Measurements from ENCODE around the gene CMTM7. TPM values are rescaled to one million over a fixed set of nuclear protein-coding genes. Genes with fewer than 3 reads are reported as not detected.
A peak's percentile ranks its signal among the peaks of the same experiment; 100 is the strongest.

Gene CMTM7
- total and polyA plus RNA-seq, 10 of the 15 experiments (the other 5 are each of a cell fraction or from before 2014, with no cell fraction given) = 3.7 to 36.4 (median 14.7) TPM

DNA sequence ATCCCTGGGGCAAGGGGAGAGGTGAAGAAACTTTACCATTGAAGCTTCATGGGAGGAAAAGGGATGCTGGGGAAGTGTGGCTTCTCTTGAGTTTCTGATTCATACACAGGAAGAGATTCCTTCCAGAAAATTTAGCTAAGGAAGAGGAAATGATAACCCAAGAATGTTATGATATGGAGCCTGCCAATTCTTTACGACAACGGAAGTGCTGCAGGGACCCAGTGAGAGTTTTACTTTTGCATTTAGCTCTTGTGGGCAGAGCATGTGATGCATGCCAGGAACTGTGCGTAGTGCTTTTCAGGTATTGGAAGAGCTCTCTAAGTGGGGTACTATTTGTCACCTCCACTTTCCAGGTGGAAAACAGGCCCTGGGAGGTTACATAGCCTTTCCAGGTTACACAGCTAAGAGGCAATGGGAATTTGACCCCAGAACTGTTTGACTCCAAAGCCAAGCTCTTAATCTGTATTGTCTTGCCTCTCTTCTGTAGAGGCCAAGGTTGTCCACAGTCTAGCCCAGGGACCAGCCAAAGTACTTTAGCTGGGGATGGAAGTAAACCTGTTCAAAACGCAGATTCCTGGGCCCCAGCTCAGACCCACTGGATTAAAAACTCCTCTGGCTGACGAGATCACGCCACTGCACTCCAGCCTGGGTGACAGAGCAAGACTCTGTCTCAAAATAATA lies 23.0 kb downstream of the CMTM7 start (continued):
- TF ChIP-seq, protein P1, sequence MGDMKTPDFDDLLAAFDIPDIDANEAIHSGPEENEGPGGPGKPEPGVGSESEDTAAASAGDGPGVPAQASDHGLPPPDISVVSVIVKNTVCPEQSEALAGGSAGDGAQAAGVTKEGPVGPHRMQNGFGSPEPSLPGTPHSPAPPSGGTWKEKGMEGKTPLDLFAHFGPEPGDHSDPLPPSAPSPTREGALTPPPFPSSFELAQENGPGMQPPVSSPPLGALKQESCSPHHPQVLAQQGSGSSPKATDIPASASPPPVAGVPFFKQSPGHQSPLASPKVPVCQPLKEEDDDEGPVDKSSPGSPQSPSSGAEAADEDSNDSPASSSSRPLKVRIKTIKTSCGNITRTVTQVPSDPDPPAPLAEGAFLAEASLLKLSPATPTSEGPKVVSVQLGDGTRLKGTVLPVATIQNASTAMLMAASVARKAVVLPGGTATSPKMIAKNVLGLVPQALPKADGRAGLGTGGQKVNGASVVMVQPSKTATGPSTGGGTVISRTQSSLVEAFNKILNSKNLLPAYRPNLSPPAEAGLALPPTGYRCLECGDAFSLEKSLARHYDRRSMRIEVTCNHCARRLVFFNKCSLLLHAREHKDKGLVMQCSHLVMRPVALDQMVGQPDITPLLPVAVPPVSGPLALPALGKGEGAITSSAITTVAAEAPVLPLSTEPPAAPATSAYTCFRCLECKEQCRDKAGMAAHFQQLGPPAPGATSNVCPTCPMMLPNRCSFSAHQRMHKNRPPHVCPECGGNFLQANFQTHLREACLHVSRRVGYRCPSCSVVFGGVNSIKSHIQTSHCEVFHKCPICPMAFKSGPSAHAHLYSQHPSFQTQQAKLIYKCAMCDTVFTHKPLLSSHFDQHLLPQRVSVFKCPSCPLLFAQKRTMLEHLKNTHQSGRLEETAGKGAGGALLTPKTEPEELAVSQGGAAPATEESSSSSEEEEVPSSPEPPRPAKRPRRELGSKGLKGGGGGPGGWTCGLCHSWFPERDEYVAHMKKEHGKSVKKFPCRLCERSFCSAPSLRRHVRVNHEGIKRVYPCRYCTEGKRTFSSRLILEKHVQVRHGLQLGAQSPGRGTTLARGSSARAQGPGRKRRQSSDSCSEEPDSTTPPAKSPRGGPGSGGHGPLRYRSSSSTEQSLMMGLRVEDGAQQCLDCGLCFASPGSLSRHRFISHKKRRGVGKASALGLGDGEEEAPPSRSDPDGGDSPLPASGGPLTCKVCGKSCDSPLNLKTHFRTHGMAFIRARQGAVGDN (IDR thresholded peaks at IDR 0.05) = no peak
- TF ChIP-seq ZBTB4 (CRISPR knock-in tag; IDR thresholded peaks at IDR 0.05) (no peak), NBN (IDR thresholded peaks at IDR 0.05) (no peak), SMAD1 (IDR thresholded peaks at IDR 0.05; ENCODE audit: low read depth, partially characterized antibody) (no peak), ETV6 (conservative IDR thresholded peaks at IDR 0.05 in 1 of 2, IDR thresholded peaks at IDR 0.05 in 1 of 2; ENCODE audit: borderline replicate concordance in 1 of 2, low read depth in 1 of 2) (0 out of 4 replicates have a peak, but pooled peaks of 1 of the 2 experiments have one; percentile 17), SMC3 (IDR thresholded peaks at IDR 0.05; ENCODE audit: borderline replicate concordance, low read length) (no peak), RUNX3 (IDR thresholded peaks at IDR 0.05; ENCODE audit: low read length) (0 out of 2 replicates have a peak, but pooled peaks have one; percentile 20), RAD51 (IDR thresholded peaks at IDR 0.05) (peak; percentile 15; the same call in 1 of the 2 replicates), EED (IDR thresholded peaks at IDR 0.05; ENCODE audit: low read depth) (no peak), ZNF207 (IDR thresholded peaks at IDR 0.05; ENCODE audit: borderline replicate concordance) (no peak), HDAC2 (IDR thresholded peaks at IDR 0.05) (no peak)
- TF ChIP-seq, protein P2, sequence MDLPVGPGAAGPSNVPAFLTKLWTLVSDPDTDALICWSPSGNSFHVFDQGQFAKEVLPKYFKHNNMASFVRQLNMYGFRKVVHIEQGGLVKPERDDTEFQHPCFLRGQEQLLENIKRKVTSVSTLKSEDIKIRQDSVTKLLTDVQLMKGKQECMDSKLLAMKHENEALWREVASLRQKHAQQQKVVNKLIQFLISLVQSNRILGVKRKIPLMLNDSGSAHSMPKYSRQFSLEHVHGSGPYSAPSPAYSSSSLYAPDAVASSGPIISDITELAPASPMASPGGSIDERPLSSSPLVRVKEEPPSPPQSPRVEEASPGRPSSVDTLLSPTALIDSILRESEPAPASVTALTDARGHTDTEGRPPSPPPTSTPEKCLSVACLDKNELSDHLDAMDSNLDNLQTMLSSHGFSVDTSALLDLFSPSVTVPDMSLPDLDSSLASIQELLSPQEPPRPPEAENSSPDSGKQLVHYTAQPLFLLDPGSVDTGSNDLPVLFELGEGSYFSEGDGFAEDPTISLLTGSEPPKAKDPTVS (IDR thresholded peaks at IDR 0.05; ENCODE audit: low read depth, low read length) = no peak
